Fibroblast of the aortic adventitia (primary cell): Measurements from ENCODE around the gene CHST7. TPM values are rescaled to one million over a fixed set of nuclear protein-coding genes. Genes with fewer than 3 reads are reported as not detected.

ENCODE experiments used
- DNase-seq: peaks from one replicate; pipeline ENCODE4 v3.0.0-alpha.2; 2010; ENCODE audit warnings: low read depth
- H3K4me3 ChIP-seq: 2 replicates; pipeline ENCODE4 v1.5.1; 2011; ENCODE audit warnings: low read depth, mild to moderate bottlenecking, control low read depth, low read length, moderate library complexity
- total RNA-seq: library from RNA; depleted of rRNA; stranded (reverse); fragments of >200 nt; gene quantifications from 2 replicates; pipeline ENCODE4 v1.2.3, GENCODE V29; 2012; ENCODE audit warnings: low replicate concordance
- TF ChIP-seq, protein P1 (sequence below): IDR thresholded peaks from 2 replicates; pipeline ENCODE4 v1.5.1; 2011; ENCODE audit warnings: mild to moderate bottlenecking, low read length, control low read depth, inconsistent platforms; ENCODE audit not compliant: insufficient read depth

CHST7 gene
- total RNA-seq, 1 donor, result 6.0 TPM

DNA sequence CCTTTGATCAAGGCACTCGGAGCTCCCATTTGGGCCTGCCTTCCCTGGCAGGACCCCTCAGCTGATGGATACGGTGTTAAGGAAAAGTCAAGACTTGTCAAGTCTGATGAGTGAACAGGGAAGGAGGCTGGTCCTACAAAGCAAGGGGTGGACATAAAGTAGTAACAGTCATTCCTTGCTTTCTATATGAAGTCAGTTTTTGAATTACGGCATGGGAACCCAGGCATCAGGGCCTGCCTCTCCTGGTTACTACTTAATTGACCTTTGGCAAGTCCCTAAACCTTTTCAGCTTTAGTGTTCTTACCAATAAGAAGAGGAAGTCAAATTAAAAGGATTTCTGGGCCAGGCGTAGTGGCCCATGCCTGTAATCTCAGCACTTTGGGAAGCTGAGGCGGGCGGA is 7.0 kb downstream of the CHST7 start:
- no peak overlapping the region for H3K4me3 ChIP-seq
- DNase-seq, result no peak
- TF ChIP-seq, protein P1, sequence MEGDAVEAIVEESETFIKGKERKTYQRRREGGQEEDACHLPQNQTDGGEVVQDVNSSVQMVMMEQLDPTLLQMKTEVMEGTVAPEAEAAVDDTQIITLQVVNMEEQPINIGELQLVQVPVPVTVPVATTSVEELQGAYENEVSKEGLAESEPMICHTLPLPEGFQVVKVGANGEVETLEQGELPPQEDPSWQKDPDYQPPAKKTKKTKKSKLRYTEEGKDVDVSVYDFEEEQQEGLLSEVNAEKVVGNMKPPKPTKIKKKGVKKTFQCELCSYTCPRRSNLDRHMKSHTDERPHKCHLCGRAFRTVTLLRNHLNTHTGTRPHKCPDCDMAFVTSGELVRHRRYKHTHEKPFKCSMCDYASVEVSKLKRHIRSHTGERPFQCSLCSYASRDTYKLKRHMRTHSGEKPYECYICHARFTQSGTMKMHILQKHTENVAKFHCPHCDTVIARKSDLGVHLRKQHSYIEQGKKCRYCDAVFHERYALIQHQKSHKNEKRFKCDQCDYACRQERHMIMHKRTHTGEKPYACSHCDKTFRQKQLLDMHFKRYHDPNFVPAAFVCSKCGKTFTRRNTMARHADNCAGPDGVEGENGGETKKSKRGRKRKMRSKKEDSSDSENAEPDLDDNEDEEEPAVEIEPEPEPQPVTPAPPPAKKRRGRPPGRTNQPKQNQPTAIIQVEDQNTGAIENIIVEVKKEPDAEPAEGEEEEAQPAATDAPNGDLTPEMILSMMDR, result no peak

DNA sequence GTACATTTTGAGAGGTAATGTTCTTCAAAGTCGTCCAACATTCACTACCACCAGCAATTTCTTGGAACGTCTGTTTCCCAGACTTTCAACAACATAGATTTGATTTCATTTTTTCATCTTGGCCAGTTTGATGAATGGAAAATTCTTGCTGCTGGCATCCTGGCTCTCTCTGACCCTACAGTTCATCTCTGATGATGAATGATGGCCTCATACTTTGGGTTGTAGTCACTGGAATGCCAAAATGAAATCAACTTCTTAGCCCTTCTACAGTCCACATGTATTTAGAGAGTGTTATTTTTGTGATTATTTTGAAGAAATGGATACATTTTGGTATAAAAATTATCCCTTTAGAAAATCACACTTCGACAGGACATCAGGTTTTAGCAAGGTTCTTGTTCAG is 8.8 kb downstream of the CHST7 start:
- no peak overlapping the region for H3K4me3 ChIP-seq
- TF ChIP-seq, protein P1, result no peak
- DNase-seq, result peak; percentile 73

DNA sequence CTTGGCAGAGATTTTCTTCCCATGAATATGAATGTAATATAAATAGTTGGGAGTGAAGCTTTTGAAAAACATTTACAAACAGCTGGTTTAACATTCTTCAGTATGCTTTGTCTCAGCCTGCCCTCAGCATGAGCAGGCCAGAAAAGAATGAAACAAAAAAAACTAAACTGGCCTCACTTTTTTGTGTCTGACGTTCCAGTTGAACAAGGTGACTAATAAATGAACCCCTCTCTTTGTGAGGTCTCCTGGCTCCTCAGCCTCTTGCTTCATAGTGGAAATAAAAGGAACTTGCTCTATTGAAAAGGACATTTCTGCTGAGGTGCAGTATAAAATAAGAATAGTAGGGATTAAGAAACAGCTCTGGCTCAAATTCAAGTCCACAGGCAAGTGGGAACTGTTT is 9.4 kb downstream of the CHST7 start:
- no peak overlapping the region for H3K4me3 ChIP-seq
- TF ChIP-seq, protein P1, result no peak
- peak; percentile 92 for DNase-seq

DNA sequence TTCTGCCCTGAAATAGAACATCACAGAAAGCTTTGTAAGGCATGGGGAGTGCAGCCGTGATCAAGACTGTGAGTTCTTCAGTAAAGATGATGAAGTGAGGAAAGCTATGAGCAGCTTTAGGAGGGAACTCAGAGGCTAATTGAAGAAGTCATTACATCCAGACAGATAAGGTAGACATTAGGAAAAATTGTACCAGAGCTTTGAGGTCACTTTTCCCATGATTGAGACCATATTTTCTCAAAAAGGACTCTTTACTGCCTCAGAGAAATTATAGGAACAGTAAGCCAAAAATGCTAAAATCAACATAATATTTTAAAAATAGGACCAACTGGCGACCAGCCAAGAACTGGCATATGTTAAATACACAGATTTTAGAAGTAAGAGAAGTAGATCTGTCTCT is 11.2 kb downstream of the CHST7 start:
- no peak overlapping the region for H3K4me3 ChIP-seq
- no peak for DNase-seq
- TF ChIP-seq, protein P1, result no peak

DNA sequence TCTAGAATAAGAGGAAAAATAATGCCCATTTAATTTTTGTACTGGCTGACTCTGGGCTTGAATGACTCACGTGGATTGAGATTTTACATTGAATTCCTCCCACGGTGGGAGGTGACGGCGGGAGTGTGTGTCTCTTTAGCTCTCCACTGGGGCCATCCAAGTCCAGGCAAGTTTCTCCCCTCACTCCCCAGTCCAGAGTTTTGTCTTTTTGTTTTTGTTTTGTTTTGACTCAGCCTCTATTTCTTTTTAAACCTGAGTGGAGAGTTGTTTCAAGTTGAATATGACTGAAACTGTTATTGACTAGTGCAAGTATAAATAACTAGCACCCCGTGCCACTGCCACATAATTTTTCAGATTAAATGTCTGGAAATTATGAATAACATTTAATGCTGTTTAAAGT is 13.6 kb downstream of the CHST7 start:
- H3K4me3 ChIP-seq, result no peak overlapping the region
- TF ChIP-seq, protein P1, result no peak

DNA sequence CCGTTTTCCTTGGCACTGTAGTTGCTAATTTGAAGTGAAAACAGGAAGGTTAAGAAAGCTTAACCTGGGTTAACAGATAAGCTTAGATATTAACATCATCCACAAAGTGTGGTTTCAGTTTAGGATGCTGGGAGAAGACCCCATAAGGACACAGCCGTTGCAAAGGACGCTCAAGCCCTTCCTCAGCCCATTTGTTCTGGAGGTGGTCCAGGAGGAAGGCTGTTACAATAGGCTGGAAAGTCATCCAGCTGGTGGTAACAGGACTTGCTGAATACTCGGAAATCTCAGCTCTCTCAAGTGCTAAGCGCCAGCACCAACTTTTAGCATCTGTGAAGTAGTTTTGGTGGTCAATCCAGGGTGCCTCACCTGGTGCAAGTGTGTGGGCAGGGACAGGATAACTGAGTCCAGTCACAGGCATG is 14.2 kb downstream of the CHST7 start:
- peak overlapping the region; percentile 22 for H3K4me3 ChIP-seq
- TF ChIP-seq, protein P1, result no peak
- DNase-seq, result peak; percentile 56

More for the DNA sequence above, 13.6 kb downstream of the CHST7 start:
- DNase-seq, result peak; percentile 57

DNA sequence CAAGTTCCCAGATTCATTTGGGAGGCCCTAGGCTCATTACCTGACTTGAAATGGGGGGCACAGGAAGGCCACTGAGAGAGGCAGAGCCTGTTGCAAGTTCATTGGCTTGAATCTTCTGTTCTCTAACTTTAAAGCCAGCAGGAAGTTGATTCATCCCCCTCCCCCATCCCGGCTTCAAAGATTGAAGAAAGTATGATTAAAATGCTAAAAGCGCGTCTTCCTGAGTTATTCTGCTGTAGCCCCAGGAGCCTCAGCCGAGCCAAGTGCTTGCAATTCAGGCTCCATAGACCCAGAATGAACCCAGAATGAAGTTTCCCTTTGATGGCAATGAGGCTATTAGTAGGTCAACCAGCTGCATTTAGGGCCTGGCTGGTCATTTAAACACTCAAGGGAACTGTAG is 14.7 kb downstream of the CHST7 start:
- peak overlapping the region; percentile 22 for H3K4me3 ChIP-seq
- peak; percentile 83 for DNase-seq
- TF ChIP-seq, protein P1, result no peak
